Mesenteric fat pad (tissue), 1 donor: ENCODE measurements around the gene SLCO4C1. TPM values are rescaled to one million over a fixed set of nuclear protein-coding genes. Genes with fewer than 3 reads are reported as not detected.
A peak's percentile ranks its signal among the peaks of the same experiment; 100 is the strongest.
"Not testable (repeated sequence)": the region's sequence is repeated elsewhere in the genome, so short reads cannot be mapped to it uniquely, and the experiment has no call there.

ENCODE experiments used
- DNase-seq: peaks from one replicate; pipeline ENCODE4 v3.0.0-alpha.2; 2020; ENCODE audit warnings: low spot score
- long read RNA-seq: library from polyadenylated mRNA; unstranded; transcript quantifications from one replicate; pipeline ENCODE4 v2.0.0, GENCODE V29; 2020
- total RNA-seq: library from RNA; stranded (reverse); fragmentation: NEBNext Ultra II Directional; extraction: Animal tissue kit (Norgen Biotek cat#: 25700); gene quantifications from one replicate; pipeline ENCODE4 v1.2.1, GENCODE V29; 2021
- donor health status: DM: yes; HTN: yes; CAD: no.

Gene SLCO4C1, protein sequence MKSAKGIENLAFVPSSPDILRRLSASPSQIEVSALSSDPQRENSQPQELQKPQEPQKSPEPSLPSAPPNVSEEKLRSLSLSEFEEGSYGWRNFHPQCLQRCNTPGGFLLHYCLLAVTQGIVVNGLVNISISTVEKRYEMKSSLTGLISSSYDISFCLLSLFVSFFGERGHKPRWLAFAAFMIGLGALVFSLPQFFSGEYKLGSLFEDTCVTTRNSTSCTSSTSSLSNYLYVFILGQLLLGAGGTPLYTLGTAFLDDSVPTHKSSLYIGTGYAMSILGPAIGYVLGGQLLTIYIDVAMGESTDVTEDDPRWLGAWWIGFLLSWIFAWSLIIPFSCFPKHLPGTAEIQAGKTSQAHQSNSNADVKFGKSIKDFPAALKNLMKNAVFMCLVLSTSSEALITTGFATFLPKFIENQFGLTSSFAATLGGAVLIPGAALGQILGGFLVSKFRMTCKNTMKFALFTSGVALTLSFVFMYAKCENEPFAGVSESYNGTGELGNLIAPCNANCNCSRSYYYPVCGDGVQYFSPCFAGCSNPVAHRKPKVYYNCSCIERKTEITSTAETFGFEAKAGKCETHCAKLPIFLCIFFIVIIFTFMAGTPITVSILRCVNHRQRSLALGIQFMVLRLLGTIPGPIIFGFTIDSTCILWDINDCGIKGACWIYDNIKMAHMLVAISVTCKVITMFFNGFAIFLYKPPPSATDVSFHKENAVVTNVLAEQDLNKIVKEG
- 0.58 TPM for total RNA-seq
- long read RNA-seq, partial matches to known transcripts, result 0 of 2 reads
- long read RNA-seq, other reads (novel, unspliced or antisense), result 2 of 2 reads

- peak; percentile 90 for DNase-seq
These were observed at the start of gene SLCO4C1 for GRCh38 chr5:102296178-102296817. TSS of gene SLCO4C1 (minus strand) at chr5:102296284. CDS start at chr5:102296262, 22 bp downstream.

GRCh38 chr5:102341681-102342288 is 45.7 kb upstream of the SLCO4C1 start:
- no peak for DNase-seq

GRCh38 chr5:102324714-102325113 is 28.6 kb upstream of the SLCO4C1 start:
- DNase-seq, result no peak

DNA sequence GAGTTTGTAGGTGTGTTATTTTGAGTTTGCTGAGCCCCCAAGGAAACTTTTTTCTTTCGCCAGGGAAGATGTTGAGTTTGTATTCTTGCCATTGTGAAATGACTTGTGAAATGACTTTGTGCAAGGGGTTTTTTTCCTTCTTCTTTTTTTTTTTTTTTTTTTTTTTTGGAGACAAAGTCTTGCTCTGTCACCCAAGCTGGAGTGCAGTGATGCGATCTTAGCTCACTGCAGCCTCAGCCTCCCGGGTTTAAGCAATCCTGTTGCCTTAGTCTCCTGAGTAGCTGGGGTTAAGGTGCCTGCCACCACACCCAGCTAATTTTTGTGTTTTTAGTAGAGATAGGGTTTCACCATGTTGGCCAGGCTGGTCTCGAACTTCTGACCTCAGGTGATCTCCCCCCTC is 22.7 kb upstream of the SLCO4C1 start:
- not testable (repeated sequence) for DNase-seq

GRCh38 chr5:102314328-102314727 is 18.2 kb upstream of the SLCO4C1 start:
- no peak for DNase-seq

GRCh38 chr5:102313912-102314311 is 17.8 kb upstream of the SLCO4C1 start:
- no peak for DNase-seq

- no peak for DNase-seq
These were observed 16.7 kb upstream of the SLCO4C1 start for GRCh38 chr5:102312586-102313370.

DNA sequence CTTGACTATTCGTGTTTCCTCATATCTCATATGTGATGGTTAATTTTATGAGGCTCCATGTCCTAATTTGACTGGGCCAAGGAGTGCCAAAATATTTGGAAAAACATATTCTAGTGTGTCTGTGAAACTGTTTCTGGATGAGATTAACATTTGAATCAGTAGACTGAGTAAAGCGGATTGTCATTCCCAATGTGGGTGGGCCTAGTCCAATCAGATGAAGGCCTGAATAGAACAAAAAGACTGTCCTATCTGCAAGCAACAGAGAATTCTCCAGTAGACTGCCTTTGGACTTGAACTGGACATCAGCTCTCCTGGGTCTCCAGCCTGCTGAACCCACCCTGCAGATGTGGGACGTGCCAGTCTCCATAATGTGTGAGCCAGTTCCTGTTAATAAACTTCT is 13.5 kb upstream of the SLCO4C1 start:
- no peak for DNase-seq

DNA sequence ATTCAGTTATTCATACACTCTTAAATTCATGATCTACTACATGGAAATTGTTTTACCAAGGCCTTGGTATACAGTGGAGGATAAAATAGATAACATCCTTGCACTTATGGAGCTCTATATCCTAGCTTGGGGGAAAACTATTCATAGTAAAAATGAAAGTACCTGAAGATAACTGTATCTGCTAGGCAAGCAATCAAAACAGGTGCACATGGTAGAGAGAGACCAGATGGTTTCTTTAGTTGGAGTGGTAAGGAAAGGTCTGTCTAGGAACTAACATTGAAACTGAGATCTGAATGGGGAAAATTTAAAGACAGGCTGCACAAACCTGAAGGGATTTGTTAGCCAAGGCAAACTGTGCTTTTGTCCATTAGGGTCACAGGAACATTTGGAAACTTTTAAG is 11.1 kb upstream of the SLCO4C1 start:
- no peak for DNase-seq

DNA sequence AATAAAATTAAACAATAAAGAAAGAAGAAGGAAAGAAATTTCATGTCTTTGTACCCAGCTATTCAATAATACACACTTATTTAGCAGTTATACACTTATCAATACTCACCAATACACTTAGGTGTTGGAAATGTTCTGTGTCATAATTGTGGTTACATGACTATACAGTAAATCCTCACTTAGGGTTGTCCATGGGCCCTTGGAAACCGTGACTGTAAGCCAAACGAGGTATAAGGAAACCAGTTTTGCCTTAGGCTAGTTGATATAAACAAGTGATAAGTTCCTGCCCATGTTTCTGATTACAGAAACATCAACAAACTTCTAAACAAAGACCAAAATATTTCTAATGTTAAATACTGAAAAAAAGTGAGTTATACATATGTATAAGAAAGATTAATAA is 10.0 kb upstream of the SLCO4C1 start:
- no peak for DNase-seq

DNA sequence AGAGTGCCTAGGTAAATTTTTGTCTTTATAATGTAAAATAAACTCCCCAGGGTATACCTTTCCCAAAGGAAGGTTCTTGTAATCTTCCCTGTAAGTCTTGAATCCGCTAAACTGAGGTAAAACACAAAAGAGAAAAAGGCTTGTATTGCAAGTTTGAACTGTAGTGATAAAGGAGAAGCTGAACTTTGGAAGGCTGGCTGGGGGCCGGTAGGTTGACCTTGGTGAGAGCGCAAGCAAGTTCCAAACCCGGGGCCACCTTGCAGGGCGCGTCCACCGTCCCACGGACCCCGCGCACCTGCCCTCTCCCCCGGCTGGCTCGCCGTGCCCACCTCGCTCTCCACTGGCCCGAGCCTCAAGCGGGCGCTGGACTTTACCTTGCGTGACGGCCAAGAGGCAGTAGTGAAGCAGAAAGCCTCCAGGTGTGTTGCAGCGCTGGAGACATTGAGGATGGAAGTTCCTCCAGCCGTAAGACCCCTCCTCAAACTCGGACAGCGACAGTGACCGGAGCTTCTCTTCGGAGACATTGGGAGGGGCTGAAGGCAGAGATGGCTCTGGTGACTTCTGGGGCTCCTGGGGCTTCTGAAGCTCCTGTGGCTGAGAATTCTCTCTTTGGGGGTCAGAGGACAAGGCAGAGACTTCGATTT is 428 bp downstream of the SLCO4C1 start:
- DNase-seq, result no peak

DNA sequence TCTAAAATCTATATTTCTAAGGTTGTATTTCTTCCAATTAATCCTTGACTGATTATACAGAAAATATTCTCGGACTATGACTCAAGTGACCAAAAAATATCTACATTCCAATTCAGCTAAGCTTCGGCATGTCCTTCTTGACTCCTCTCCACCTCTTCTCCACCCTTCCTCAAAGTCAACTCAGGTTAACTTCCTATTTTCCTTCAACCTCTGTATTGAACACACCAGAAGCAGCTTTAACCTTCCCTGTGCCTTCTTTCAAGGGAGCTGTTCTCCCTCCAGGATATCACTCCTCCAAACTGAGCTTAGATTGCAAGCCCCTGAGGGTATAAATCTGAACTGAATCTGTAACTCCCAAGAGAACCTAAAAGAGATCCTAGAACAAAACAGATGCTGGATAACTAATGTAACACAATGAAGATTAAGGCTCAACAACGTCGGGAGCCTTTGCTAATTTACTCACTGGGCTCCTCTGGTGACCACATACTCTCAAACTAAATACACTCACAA is 1.1 kb downstream of the SLCO4C1 start:
- no peak for DNase-seq

DNA sequence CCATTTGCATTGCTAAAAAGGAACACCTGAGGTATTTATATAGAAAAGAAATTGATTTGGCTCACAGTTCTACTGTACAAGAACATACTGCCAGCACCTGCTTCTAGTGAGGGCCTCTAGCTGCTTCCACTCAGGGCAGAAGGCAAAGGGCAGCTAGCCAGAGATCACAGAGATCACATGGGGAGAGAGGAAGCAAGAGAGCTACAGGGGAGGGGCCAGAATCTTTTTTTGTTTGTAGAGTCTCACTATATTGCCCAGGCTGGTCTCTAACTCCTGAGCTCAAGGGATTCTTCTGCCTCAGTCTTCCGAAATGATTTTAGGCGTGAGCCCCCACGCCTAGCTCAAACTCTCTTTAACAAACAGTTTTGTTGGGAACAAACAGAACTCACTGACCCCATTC is 6.1 kb downstream of the SLCO4C1 start:
- DNase-seq, result no peak

- DNase-seq, result no peak
These were observed 6.7 kb downstream of the SLCO4C1 start for GRCh38 chr5:102289251-102289899.

GRCh38 chr5:102288630-102289029 is 7.5 kb downstream of the SLCO4C1 start:
- DNase-seq, result no peak

DNA sequence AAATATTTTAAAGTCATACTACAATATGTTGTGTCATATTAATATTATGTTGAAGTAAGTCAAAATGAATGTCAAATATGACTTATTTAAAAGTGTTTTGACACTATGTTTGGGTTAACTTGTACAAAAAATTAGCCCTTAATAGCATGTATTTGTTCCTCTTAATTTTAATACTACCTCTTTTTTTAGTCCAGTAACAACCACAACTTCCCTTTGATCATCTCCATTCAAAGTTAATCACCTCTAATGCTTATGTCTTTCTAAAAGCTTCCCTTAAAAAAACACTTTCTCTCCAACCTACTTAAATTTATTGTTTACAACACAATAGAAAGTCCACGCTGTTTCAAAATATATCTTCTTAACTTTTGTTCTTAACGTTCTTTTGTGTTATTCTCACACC is 9.6 kb downstream of the SLCO4C1 start:
- DNase-seq, result no peak

- DNase-seq, result no peak
These were observed 12.8 kb downstream of the SLCO4C1 start for GRCh38 chr5:102283102-102283797.

- DNase-seq, result no peak
These were observed 16.4 kb downstream of the SLCO4C1 start for GRCh38 chr5:102279711-102280110.

DNA sequence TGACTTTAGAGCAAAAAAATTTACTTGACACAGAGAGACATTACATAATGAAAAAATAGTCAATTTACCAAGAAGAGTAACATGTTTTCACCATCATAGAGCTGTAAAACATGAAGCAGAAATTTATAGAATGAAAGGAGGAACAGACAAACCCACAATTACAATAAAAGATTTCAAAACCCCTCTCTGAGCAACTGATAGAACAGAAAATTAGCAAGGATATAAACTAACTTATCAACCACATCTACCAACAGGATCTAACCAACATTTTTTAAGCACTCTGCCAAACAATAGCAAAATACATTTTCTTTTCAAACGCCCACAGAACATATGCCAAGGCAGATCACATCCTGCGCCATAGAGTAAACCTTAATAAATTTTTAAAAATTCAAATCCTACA is 17.9 kb downstream of the SLCO4C1 start:
- DNase-seq, result no peak
